Right renal pelvis (tissue), 4 donors: ENCODE data around the gene FIBP. TPM values are rescaled to one million over a fixed set of nuclear protein-coding genes. Genes with fewer than 3 reads are reported as not detected.
A peak's percentile ranks its signal among the peaks of the same experiment; 100 is the strongest.

ENCODE experiments used
- DNase-seq, 4 donors: peaks; one replicate each; pipeline ENCODE4 v3.0.0-alpha.2; 2013; ENCODE audit warnings: low read depth in 4 of 4, low spot score in 3 of 4, missing footprints in 1 of 4
- polyA plus RNA-seq, 4 donors: library from polyadenylated mRNA; unstranded; fragments of 120-200 nt; gene quantifications; one replicate each; pipeline ENCODE4 v1.2.1, GENCODE V29; 2013; ENCODE audit not compliant: insufficient read length in 4 of 4

Gene FIBP
- polyA plus RNA-seq, 4 donors: 90.9 to 107 (median 100) TPM

DNA sequence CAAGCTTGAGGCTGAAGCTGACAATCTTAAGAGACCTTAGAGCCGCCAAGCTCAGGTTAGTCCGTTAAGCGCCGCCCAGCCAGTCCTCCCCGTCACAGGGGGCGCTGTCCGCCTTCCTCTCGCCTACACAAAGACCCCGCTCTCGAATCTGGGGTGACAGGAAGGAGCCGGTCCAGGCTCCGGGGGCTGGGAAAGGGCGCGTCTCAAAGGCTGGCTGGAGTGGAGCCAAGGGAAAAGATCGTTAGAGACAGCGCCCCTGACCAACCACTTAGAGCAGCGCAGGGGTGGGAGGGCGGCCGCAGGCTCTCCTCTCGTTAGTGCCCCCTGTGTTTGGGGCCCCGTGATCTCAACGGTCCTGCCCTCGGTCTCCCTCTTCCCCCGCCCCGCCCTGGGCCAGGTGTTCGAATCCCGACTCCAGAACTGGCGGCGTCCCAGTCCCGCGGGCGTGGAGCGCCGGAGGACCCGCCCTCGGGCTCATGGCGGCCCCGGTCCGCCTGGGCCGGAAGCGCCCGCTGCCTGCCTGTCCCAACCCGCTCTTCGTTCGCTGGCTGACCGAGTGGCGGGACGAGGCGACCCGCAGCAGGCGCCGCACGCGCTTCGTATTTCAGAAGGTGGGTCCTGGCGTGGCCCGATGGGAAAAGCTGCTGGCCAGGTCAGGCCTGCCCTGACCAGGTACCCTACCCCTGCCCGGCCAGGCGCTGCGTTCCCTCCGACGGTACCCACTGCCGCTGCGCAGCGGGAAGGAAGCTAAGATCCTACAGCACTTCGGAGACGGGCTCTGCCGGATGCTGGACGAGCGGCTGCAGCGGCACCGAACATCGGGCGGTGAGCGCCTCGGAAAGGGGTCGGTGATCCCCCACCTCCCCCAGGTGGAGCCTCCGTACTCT is 27.8 kb downstream of the FIBP start, which contains the start of gene MUS81:
MUS81 (plus strand) TSS at position 156 of the 887 bp plus-strand sequence; CDS start at position 477, 321 bp downstream.
- peak; percentile 94 to 97 (median 96) for DNase-seq

DNA sequence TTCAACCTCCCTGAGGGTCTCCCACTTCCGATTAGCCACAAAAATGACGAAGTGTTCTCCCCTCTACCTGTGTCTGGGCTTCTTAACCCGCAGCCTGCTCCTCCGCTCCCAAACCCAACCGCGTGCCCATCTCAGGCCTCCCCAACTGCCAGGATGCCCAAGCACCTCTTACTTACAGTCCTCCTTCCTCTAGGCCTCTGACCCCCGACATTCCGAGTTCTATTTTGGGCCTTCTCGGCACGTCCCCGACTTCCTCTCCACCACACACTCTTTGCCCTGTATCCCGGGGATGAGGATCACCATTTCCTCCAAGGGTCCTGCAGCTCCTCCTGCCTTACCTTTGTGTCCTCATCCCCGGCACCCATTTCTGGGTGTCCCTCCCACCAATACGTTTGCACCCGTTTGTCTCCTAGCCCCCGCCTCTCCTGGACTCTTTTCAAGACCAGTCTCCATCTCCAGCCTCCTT is 28.4 kb downstream of the FIBP start:
- no peak for DNase-seq

GRCh38 chr11:65859095-65859811 is 29.0 kb downstream of the FIBP start:
- peak; percentile 89 to 96 (median 96) for DNase-seq

DNA sequence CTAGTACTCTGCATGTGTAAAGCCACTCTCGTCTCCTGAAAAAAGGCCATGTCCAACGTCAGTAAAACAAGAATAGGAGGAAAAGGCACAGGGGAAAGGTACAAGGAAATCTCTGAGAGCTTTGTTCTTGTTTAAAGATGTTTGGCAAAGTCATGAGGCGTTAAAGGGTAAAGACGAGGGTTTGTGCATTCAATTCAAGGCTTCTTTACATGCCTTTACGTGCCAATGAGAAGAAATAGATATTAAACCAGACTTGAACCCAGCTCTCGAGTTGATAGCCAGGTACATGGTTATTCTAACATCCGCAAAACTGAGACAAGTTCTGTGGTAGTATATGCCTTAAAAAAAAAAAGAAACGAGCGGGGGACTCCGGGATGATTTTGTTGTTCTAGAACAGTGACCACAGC is 29.6 kb downstream of the FIBP start:
- DNase-seq: no peak

- DNase-seq: peak in 3 of 4 donors; percentile 91 to 93 (median 92)
Observed at GRCh38 chr11:65857853-65858680, 30.2 kb downstream of the FIBP start, which contains the start of gene CFL1. Gene CFL1, minus strand, starts transcription at chr11:65858180. Its CDS starts 81 bp downstream, at chr11:65858099.

- DNase-seq: no peak
Observed at GRCh38 chr11:65857500-65857852, 30.8 kb downstream of the FIBP start.

DNA sequence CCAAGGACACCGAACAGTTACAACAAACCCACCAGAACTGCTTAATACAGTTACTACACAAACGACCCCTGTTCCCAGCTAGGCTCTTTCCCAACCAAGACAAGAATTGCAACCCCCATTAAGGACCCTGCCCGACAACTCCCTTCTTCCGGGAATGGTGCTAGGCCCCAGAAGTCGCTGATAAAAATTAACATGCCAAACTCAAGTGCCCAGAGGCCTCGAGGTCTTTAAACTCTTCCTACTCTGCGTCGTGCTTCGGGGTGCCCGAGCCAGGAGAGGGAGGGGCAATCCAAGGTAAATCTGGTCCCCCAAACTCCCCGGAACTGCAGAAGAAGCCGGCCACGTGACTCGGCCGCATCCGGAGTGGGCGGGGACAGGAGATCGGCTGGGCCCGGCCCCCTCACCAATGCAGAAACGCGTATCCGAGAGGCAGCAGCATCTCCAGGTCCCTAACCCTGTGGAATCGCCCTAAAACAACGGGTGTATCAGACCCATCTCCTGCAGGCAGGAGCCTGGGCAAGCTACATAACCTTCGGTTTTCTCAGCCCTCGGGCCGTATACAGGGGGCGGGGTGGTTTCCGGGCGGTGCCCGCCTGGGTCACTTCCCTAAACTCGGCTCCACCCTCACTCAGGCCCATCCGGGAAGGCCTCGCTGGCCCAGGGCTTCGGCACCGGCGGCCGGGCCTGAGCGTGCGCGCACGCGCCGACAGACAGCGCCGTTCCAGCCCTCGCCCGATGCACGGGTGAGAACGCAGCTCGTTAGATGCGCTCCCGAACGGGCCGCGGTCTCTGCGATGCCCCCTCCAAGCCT is 31.4 kb downstream of the FIBP start:
- DNase-seq: no peak

DNA sequence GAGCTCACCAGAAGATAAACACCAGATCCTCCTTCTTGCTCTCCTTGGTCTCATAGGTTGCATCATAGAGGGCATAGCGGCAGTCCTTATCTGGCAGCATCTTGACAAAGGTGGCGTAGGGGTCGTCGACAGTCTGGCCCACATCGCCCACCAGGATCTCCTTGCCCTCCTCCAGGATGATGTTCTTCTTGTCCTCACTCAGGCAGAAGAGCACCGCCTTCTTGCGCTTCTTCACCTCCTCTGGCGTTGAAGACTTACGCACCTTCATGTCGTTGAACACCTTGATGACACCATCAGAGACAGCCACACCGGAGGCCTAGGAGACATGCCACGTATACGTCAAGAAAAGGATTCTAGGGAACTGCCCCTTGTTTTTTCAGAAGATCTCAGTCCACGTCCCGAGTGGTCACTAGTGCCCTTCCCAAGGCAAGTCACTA is 32.3 kb downstream of the FIBP start:
- DNase-seq: no peak

- no peak for DNase-seq
Observed at GRCh38 chr11:65854852-65855837, 33.1 kb downstream of the FIBP start.

DNA sequence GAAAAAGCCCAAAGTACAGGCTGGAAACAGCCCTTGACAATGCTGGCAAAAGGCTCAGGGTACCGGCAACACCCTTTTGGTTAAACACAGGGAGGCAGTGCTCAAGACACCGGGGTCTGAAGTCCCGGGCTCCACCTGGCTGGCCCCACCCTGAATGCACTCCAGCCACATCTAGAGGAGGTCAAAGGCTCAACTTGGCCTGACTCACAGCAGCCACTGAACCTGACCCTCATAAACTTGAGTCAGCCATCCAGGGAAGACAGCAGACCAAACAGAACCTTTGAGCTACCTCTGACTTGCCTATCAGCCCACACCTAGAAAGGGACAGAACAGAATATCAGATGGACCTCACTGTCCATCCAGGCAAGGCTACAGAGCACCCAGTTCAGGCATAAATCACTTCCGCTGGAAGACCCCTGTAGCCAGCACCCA is 34.1 kb downstream of the FIBP start:
- no peak for DNase-seq

GRCh38 chr11:65853246-65853979 is 34.9 kb downstream of the FIBP start:
- DNase-seq: no peak

- DNase-seq: no peak
Observed at GRCh38 chr11:65852508-65853245, 35.6 kb downstream of the FIBP start.

DNA sequence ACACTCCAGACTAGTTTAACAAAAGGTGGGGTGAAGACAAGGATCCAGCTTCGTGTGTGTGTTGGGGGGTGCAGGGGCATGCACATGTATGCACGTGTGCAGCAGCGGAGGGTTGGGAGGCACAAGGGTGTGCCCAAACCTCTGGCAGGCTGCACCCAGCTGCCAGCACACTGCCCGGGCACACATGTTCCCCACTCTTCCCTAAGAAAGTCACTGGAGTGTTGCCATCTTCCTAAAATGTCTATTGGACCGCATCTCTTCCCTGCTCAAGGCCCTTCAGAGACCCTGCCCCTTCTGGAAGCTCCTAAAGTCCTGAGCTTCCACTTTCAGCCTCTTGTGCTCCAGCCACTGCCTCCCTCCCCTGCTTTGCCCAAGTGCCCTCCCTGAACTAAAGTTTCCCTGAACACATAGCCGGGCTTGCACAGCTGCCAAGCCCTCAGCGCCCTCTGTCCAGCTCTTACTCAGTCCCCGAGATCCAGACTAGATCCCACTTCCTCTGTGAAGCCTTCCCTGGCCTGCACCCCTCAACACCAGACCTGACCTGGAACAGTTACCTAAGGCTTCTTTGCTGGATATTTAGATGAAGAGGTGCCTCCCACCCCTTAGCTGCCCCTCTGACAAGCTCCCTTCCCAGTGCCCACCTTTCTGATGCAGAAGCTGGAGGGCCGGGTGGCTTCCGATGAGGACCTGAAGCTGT is 36.3 kb downstream of the FIBP start:
- no peak for DNase-seq

- DNase-seq: no peak
Observed at GRCh38 chr11:65851083-65851579, 37.1 kb downstream of the FIBP start.

- no peak for DNase-seq
Observed at GRCh38 chr11:65850217-65851082, 37.8 kb downstream of the FIBP start.
